Liver (tissue), 9 donors: ENCODE data around the gene TRABD. TPM values are rescaled to one million over a fixed set of nuclear protein-coding genes. Genes with fewer than 3 reads are reported as not detected.
A peak's percentile ranks its signal among the peaks of the same experiment; 100 is the strongest.

ENCODE experiments used
- DNase-seq: peaks from one replicate; pipeline ENCODE4 v3.0.0-alpha.2; 2017; ENCODE audit warnings: low spot score
- H3K27ac ChIP-seq, 2 donors: one replicate each; pipeline ENCODE4 v1.7.0; 2013; ENCODE audit warnings: inconsistent platforms in 2 of 2, low read length in 2 of 2, control low read depth in 1 of 2, low read depth in 1 of 2, mild to moderate bottlenecking in 1 of 2
- H3K27me3 ChIP-seq, 4 donors: one replicate each; pipeline versions ENCODE4 v1.6.1 to v1.7.0; 2013; ENCODE audit warnings: low read length in 3 of 4, inconsistent platforms in 1 of 4, mild to moderate bottlenecking in 1 of 4, moderate library complexity in 1 of 4; ENCODE audit not compliant: control insufficient read depth in 4 of 4, insufficient read depth in 4 of 4
- H3K36me3 ChIP-seq, 4 donors: one replicate each; pipeline versions ENCODE4 v1.6.1 to v1.7.0; 2013; ENCODE audit warnings: low read length in 3 of 4, mild to moderate bottlenecking in 3 of 4, low read depth in 1 of 4, moderate library complexity in 1 of 4; ENCODE audit not compliant: control insufficient read depth in 4 of 4, insufficient read depth in 3 of 4
- H3K4me1 ChIP-seq, 4 donors: one replicate each; pipeline versions ENCODE4 v1.6.1 to v1.7.0; 2013; ENCODE audit warnings: low read length in 3 of 4, mild to moderate bottlenecking in 3 of 4, moderate library complexity in 1 of 4; ENCODE audit not compliant: control insufficient read depth in 4 of 4, insufficient read depth in 4 of 4
- H3K4me3 ChIP-seq, 3 donors: one replicate each; pipeline versions ENCODE4 v1.6.1 to v1.7.0; 2013; ENCODE audit warnings: low read length in 3 of 3, control low read depth in 1 of 3, low read depth in 1 of 3, mild to moderate bottlenecking in 1 of 3
- H3K9ac ChIP-seq, 2 donors: one replicate each; pipeline ENCODE4 v1.7.0; 2013; ENCODE audit warnings: low read length in 2 of 2, mild to moderate bottlenecking in 2 of 2, moderate library complexity in 2 of 2, control low read depth in 1 of 2, low read depth in 1 of 2
- H3K9me3 ChIP-seq, 4 donors: one replicate each; pipeline versions ENCODE4 v1.6.1 to v1.7.0; 2013; ENCODE audit warnings: low read length in 3 of 4; ENCODE audit not compliant: control insufficient read depth in 4 of 4
- EGR1 ChIP-seq, 2 donors: IDR thresholded peaks; 2 replicates each; pipeline ENCODE4 v1.6.1; 2016 to 2018; ENCODE audit warnings: antibody characterized with exemption in 2 of 2, low read depth in 2 of 2
- FOXA2 ChIP-seq: IDR thresholded peaks from 2 replicates; pipeline ENCODE4 v1.6.1; 2016; ENCODE audit warnings: antibody characterized with exemption
- GABPA ChIP-seq, 2 donors: IDR thresholded peaks in 1 of 2; conservative IDR thresholded peaks in 1 of 2; 2 replicates each; pipeline ENCODE4 v1.6.1; 2016; ENCODE audit warnings: antibody characterized with exemption in 2 of 2, mild to moderate bottlenecking in 1 of 2, moderate library complexity in 1 of 2
- HNF4A ChIP-seq, 2 donors: conservative IDR thresholded peaks; 2 replicates each; pipeline ENCODE4 v1.6.1; 2016; ENCODE audit warnings: antibody characterized with exemption in 2 of 2, mild to moderate bottlenecking in 2 of 2
- JUND ChIP-seq, 2 donors: IDR thresholded peaks; 2 replicates each; pipeline ENCODE4 v1.6.1; 2016; ENCODE audit warnings: antibody characterized with exemption in 2 of 2
- RAD21 ChIP-seq, 2 donors: IDR thresholded peaks; 2 replicates each; pipeline ENCODE4 v1.6.1; 2016; ENCODE audit warnings: antibody characterized with exemption in 2 of 2, mild to moderate bottlenecking in 2 of 2
- REST ChIP-seq: IDR thresholded peaks from 2 replicates; pipeline ENCODE4 v1.6.1; 2016; ENCODE audit warnings: antibody characterized with exemption, mild to moderate bottlenecking
- RXRA ChIP-seq, 2 donors: IDR thresholded peaks; 2 replicates each; pipeline ENCODE4 v1.6.1; 2017 to 2018; ENCODE audit warnings: antibody characterized with exemption in 2 of 2, mild to moderate bottlenecking in 1 of 2
- SP1 ChIP-seq: IDR thresholded peaks from 2 replicates; pipeline ENCODE4 v1.6.1; 2018; ENCODE audit warnings: antibody characterized with exemption, mild to moderate bottlenecking
- TAF1 ChIP-seq: conservative IDR thresholded peaks from 2 replicates; pipeline ENCODE4 v1.6.1; 2016; ENCODE audit warnings: antibody characterized with exemption, mild to moderate bottlenecking
- WGBS: extraction: QIAGEN DNeasy Blood & Tissue Kit; methylation state at CpG from one replicate; pipeline ENCODE4 v1.1.7; 2013; 5-methylcytosine and 5-hydroxymethylcytosine counted together
- polyA plus RNA-seq, 2 donors: library from polyadenylated mRNA; stranded (reverse) in 1 of 2; unstranded in 1 of 2; fragments of 200-250 nt in 1 of 2; fragments of >200 nt in 1 of 2; fragmentation: Nextera tagmentation in 1 of 2; extraction: Ambion mirVana in 1 of 2; gene quantifications; one replicate each; pipeline versions ENCODE4 v1.2.1 to v1.2.3, GENCODE V29; 2013 to 2015
- total RNA-seq, 2 donors: library from RNA; depleted of rRNA; stranded (reverse); fragments of >200 nt; gene quantifications; one replicate each; pipeline ENCODE4 v1.2.3, GENCODE V29; 2014
- TF ChIP-seq, protein P1 (sequence below): fragments of 150-350 bp; IDR thresholded peaks from 2 replicates; pipeline ENCODE4 v1.5.1; 2017; ENCODE audit warnings: improper control_type of control experiment, low read depth, low read length; ENCODE audit not compliant: missing input control
- donor health status: healthy.
- donor health status: healthy.
- donor health status: healthy.
- donor health status: healthy.
- donor health status: healthy.

The TRABD gene
- total and polyA plus RNA-seq, 4 donors: 10.5 to 29.7 (median 16.4) TPM

GRCh38 chr22:50182176-50183081 is 3.3 kb upstream of the TRABD start:
- Histone ChIP-seq H3K36me3 (peaks cover 0 to 7% (median 0%) of the 10 kb centered on the region in 4 donors), H3K27me3 (no peaks in the 10 kb centered on the region), H3K4me1 (peaks cover 8 to 24% (median 16%) of the 10 kb centered on the region in 4 donors), H3K9ac (no peak overlapping the region), H3K9me3 (no peaks in the 10 kb centered on the region), H3K27ac (no peak overlapping the region), H3K4me3 (no peak overlapping the region)
- WGBS: 74% methylated on average over 31 of the region's 31 CpGs
- DNase-seq: no peak
- no peak for TF ChIP-seq RAD21 (IDR thresholded peaks at IDR 0.05)
- TF ChIP-seq SP1: peak; percentile 13
- TF ChIP-seq JUND (IDR thresholded peaks at IDR 0.05): no peak
- no peak for TF ChIP-seq TAF1
- no peak for TF ChIP-seq FOXA2
- no peak for TF ChIP-seq EGR1 (IDR thresholded peaks at IDR 0.05; ENCODE audit: low read depth in 2 of 2)
- peak in 1 of 2 donors; percentile 13 for TF ChIP-seq HNF4A (conservative IDR thresholded peaks at IDR 0.05)

GRCh38 chr22:50183141-50183971 is 2.4 kb upstream of the TRABD start:
- DNase-seq: no peak
- no peaks in the 10 kb centered on the region for H3K27me3 ChIP-seq
- H3K9ac ChIP-seq: no peak overlapping the region
- TF ChIP-seq FOXA2: no peak
- TF ChIP-seq, protein P1, sequence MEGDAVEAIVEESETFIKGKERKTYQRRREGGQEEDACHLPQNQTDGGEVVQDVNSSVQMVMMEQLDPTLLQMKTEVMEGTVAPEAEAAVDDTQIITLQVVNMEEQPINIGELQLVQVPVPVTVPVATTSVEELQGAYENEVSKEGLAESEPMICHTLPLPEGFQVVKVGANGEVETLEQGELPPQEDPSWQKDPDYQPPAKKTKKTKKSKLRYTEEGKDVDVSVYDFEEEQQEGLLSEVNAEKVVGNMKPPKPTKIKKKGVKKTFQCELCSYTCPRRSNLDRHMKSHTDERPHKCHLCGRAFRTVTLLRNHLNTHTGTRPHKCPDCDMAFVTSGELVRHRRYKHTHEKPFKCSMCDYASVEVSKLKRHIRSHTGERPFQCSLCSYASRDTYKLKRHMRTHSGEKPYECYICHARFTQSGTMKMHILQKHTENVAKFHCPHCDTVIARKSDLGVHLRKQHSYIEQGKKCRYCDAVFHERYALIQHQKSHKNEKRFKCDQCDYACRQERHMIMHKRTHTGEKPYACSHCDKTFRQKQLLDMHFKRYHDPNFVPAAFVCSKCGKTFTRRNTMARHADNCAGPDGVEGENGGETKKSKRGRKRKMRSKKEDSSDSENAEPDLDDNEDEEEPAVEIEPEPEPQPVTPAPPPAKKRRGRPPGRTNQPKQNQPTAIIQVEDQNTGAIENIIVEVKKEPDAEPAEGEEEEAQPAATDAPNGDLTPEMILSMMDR: no peak
- TF ChIP-seq TAF1: no peak
- TF ChIP-seq SP1: no peak
- no peak for TF ChIP-seq GABPA (IDR thresholded peaks at IDR 0.05 in 1 of 2, conservative IDR thresholded peaks at IDR 0.05 in 1 of 2)
- no peak for TF ChIP-seq JUND (IDR thresholded peaks at IDR 0.05)
- TF ChIP-seq REST: no peak
- TF ChIP-seq RAD21 (IDR thresholded peaks at IDR 0.05): no peak
- TF ChIP-seq RXRA (IDR thresholded peaks at IDR 0.05): no peak
- no peaks in the 10 kb centered on the region for H3K9me3 ChIP-seq
- H3K4me1 ChIP-seq: peaks cover 8 to 24% (median 16%) of the 10 kb centered on the region in 4 donors
- H3K27ac ChIP-seq: peak overlapping the region in 1 of 2 donors; percentile 55
- 85% methylated on average over 19 of the region's 19 CpGs for WGBS
- H3K4me3 ChIP-seq: no peak overlapping the region
- H3K36me3 ChIP-seq: peaks cover 0 to 7% (median 0%) of the 10 kb centered on the region in 4 donors
